Right cardiac atrium (tissue), 5 donors: ENCODE data around the gene RNF14. TPM values are rescaled to one million over a fixed set of nuclear protein-coding genes. Genes with fewer than 3 reads are reported as not detected.
A peak's percentile ranks its signal among the peaks of the same experiment; 100 is the strongest.

Experiments
- ATAC-seq, 2 donors: fragments of 200-7000 bp; cut with Tn5 transposase; one replicate each; pipeline versions ENCODE4 v1.8.0 to v1.9.1; 2020; ENCODE audit warnings: moderate library complexity in 2 of 2, mild to moderate bottlenecking in 1 of 2
- DNase-seq, 3 donors: peaks; one replicate each; pipeline ENCODE4 v3.0.0-alpha.2; 2020
- H3K27ac ChIP-seq: one replicate; pipeline ENCODE4 v1.5.1; 2013; ENCODE audit warnings: mild to moderate bottlenecking, low read length, control low read depth, moderate library complexity
- H3K27me3 ChIP-seq: one replicate; pipeline ENCODE4 v1.6.1; 2013; ENCODE audit not compliant: control insufficient read depth, insufficient read depth
- H3K4me1 ChIP-seq: one replicate; pipeline ENCODE4 v1.6.1; 2013; ENCODE audit warnings: low read length; ENCODE audit not compliant: control insufficient read depth, insufficient read depth
- H3K4me3 ChIP-seq: one replicate; pipeline ENCODE4 v1.5.1; 2013; ENCODE audit warnings: low read length, control low read depth
- H3K9me3 ChIP-seq: one replicate; pipeline ENCODE4 v1.6.1; 2013; ENCODE audit warnings: low read length; ENCODE audit not compliant: control insufficient read depth
- WGBS: extraction: QIAGEN DNeasy Blood & Tissue Kit; methylation state at CpG from one replicate; pipeline ENCODE4 v1.1.7; 2013; 5-methylcytosine and 5-hydroxymethylcytosine counted together
- intact Hi-C, 4 donors: fragments of 100-400 bp; cut with DNase I; formaldehyde crosslinking; loops; one replicate each; pipeline versions ENCODE4 v1.11.0 to v1.14.0; 2022 to 2023
- polyA plus RNA-seq: library from polyadenylated mRNA; stranded (reverse); fragments of 200-250 nt; gene quantifications from one replicate; pipeline ENCODE4 v1.2.3, GENCODE V29; 2013
- total RNA-seq, 4 donors: library from RNA; stranded (reverse); fragmentation: NEBNext Ultra II Directional; extraction: Animal tissue kit (Norgen Biotek cat#: 25700); gene quantifications; one replicate each; pipeline ENCODE4 v1.2.1, GENCODE V29; 2021
- donor health status: healthy with polysubstance abuse.
- donor health status: DM: no; HTN: yes; CAD: no.
- donor health status: DM: no; HTN: no; CAD: no.
- donor health status: DM: no; HTN: yes; CAD: no; lungs with severe emphysema.
- donor health status: DM: yes; HTN: yes; CAD: no.

RNF14 gene
- total and polyA plus RNA-seq, 5 donors: 36.3 to 105 (median 92.8) TPM

DNA sequence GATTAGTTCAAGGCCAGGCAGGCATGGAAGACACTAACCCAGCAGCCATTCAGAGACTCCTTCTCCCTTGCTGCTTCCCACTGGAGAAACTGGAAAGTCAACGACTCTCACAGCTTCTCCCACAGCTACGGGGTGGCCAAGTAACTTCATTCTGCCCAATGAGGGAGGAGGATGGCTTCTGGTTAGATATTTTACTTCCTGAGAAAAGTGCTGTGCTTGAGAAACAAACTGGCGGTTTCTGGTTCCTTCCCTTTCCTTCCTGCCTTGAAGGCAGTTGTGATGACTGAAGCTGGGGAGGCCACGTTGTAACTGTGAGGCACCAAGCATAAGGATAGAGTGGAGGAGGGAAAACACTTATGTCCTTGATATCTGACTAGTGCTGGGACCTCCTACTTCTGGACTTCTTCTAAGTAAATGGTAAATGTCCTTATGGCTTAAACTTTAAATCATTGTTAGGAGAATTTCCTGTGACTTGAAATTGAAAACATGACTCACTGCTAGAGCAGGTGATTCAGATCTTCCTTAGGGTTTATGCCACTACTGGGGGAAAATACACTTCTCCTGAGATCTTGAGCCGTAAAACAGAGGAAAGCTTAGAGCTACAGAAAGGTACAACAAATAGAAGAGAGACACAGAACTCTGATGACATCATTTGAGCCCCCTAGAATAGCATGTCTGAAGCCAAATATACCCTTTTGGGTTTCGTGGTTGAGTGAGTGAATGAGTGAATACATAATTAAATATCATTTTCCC is 47.1 kb downstream of the RNF14 start:
- ATAC-seq (peak; percentile 4 to 35), DNase-seq (no peak)
- Histone ChIP-seq H3K4me1 (peaks cover 4% of the 10 kb centered on the region), H3K27me3 (no peaks in the 10 kb centered on the region), H3K4me3 (no peak overlapping the region), H3K9me3 (no peaks in the 10 kb centered on the region), H3K27ac (no peak overlapping the region)
- WGBS: 64% methylated on average over 6 of the region's 6 CpGs
- intact Hi-C loops: loop anchor here in 1 of 4 donors (10.0 kb wide), 1 partner anchor 49 kb away; no protein-coding TSS in a partner anchor

GRCh38 chr5:142016556-142016955 is 47.7 kb downstream of the RNF14 start:
- Histone ChIP-seq H3K9me3 (no peaks in the 10 kb centered on the region), H3K4me3 (no peak overlapping the region), H3K27ac (no peak overlapping the region), H3K27me3 (no peaks in the 10 kb centered on the region), H3K4me1 (peaks cover 3% of the 10 kb centered on the region)
- WGBS: 82% methylated on average over 4 of the region's 4 CpGs
- DNase-seq: no peak
- no peak for ATAC-seq
- intact Hi-C loops: loop anchor here in 1 of 4 donors (10.0 kb wide), 1 partner anchor 48 kb away; no protein-coding TSS in a partner anchor

GRCh38 chr5:142017832-142018427 is 49.0 kb downstream of the RNF14 start:
- 88% methylated on average over 5 of the region's 5 CpGs for WGBS
- DNase-seq: no peak
- Histone ChIP-seq H3K27me3 (no peaks in the 10 kb centered on the region), H3K4me3 (no peak overlapping the region), H3K4me1 (no peaks in the 10 kb centered on the region), H3K9me3 (no peaks in the 10 kb centered on the region), H3K27ac (no peak overlapping the region)
- intact Hi-C loops: loop anchor here in 1 of 4 donors (10.0 kb wide), 1 partner anchor 47 kb away; no protein-coding TSS in a partner anchor
- no peak for ATAC-seq

DNA sequence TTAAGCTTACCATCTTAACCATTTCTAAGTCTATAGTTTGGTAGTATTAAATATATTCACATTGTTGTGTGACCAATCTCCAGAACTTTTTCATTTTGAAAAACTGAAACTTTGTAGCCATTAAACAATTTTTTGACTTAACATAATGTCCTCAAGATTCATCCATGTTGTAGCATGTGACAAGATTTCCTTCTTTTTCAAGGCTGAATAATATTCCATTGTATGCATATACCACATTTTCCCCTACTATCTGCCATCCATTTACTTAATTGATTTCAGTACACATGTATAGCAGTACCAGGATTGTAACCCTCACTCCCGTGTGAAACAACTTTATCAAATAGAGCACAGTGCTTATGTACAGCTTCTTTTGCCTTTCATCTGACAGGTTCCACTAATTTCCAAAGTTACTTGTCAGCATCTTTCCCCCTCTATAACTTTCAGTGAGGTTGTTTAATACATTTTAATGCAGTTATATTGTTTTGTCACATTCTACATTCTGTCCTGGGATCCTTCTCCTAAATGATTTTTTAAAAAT is 51.3 kb downstream of the RNF14 start:
- no peak for ATAC-seq
- Histone ChIP-seq H3K4me1 (no peaks in the 10 kb centered on the region), H3K27me3 (no peaks in the 10 kb centered on the region), H3K9me3 (no peaks in the 10 kb centered on the region), H3K27ac (no peak overlapping the region), H3K4me3 (no peak overlapping the region)
- intact Hi-C loops: no loop called here
- DNase-seq: no peak
- WGBS: 85% methylated on average over 1 of the region's 1 CpG

- WGBS: 84% methylated on average over 6 of the region's 6 CpGs
- Histone ChIP-seq H3K4me1 (no peaks in the 10 kb centered on the region), H3K4me3 (no peak overlapping the region), H3K9me3 (no peaks in the 10 kb centered on the region), H3K27ac (no peak overlapping the region), H3K27me3 (no peaks in the 10 kb centered on the region)
- ATAC-seq (no peak), DNase-seq (no peak)
- intact Hi-C loops: no loop called here
Measured at GRCh38 chr5:142023836-142024235, 54.9 kb downstream of the RNF14 start.

GRCh38 chr5:142024771-142025304 is 55.9 kb downstream of the RNF14 start:
- intact Hi-C loops: loop anchor here in 1 of 4 donors (5.0 kb wide), 1 partner anchor 82 kb away; the partner anchor contains the start of gene NDFIP1
- Histone ChIP-seq H3K4me1 (no peaks in the 10 kb centered on the region), H3K27ac (peak overlapping the region; percentile 95), H3K27me3 (no peaks in the 10 kb centered on the region), H3K9me3 (no peaks in the 10 kb centered on the region), H3K4me3 (peak overlapping the region; percentile 61)
- peak; percentile 91 to 96 (median 95) for DNase-seq
- ATAC-seq: peak; percentile 99
- under 1% methylated on average over 26 of the region's 26 CpGs for WGBS

GRCh38 chr5:142025637-142026036 is 56.7 kb downstream of the RNF14 start:
- Histone ChIP-seq H3K4me3 (no peak overlapping the region), H3K27me3 (no peaks in the 10 kb centered on the region), H3K27ac (no peak overlapping the region), H3K9me3 (no peaks in the 10 kb centered on the region), H3K4me1 (no peaks in the 10 kb centered on the region)
- intact Hi-C loops: loop anchor here in 1 of 4 donors (5.0 kb wide), 1 partner anchor 82 kb away; the partner anchor contains the start of gene NDFIP1
- DNase-seq (no peak), ATAC-seq (no peak)
- 74% methylated on average over 8 of the region's 8 CpGs for WGBS

DNA sequence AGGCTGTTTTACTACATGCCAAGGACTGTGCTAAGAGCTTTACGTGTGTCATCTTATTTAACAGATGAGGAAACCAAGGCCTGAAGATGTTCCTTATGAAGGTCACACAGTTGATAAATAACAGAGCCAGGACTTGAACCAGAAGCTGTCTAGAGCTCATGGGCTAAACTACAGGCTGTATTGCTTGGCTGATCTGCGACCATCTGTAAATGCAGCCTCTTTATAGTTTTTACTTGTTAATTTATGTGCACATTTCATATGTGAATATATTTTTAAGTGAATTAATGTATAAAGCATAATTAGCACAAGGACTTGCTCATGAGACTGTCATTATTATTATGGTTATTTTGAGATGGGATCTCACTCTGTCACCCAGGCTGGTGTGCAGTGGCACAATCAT is 63.2 kb downstream of the RNF14 start:
- Histone ChIP-seq H3K27me3 (no peaks in the 10 kb centered on the region), H3K9me3 (no peaks in the 10 kb centered on the region), H3K27ac (no peak overlapping the region), H3K4me1 (peaks cover 3% of the 10 kb centered on the region), H3K4me3 (no peak overlapping the region)
- intact Hi-C loops: no loop called here
- 95% methylated on average over 2 of the region's 2 CpGs for WGBS
- no peak for ATAC-seq
- DNase-seq: no peak

GRCh38 chr5:142032747-142033631 is 64.1 kb downstream of the RNF14 start:
- peaks cover 3% of the 10 kb centered on the region for H3K4me1 ChIP-seq
- no peaks in the 10 kb centered on the region for H3K27me3 ChIP-seq
- intact Hi-C loops: no loop called here
- ATAC-seq: peak; percentile 31 to 49
- H3K4me3 ChIP-seq: no peak overlapping the region
- WGBS: 45% methylated on average over 19 of the region's 19 CpGs
- no peak for DNase-seq
- H3K27ac ChIP-seq: no peak overlapping the region
- no peaks in the 10 kb centered on the region for H3K9me3 ChIP-seq
